ENCODE results near the gene PKP1.

The PKP1 gene

GRCh38 chr1:201260648-201261311 lies 22.5 kb upstream of the PKP1 start:
- H3K4me1 ChIP-seq, result no peaks in the 10 kb centered on the region
- no peaks in the 10 kb centered on the region for H3K36me3 ChIP-seq
- no peaks in the 10 kb centered on the region for H4K20me1 ChIP-seq
- H3K4me3 ChIP-seq, result no peak overlapping the region
- H3K4me2 ChIP-seq, result no peak overlapping the region
- H3K9me3 ChIP-seq, result no peaks in the 10 kb centered on the region
- H3K27ac ChIP-seq, result no peak overlapping the region
- H3K27me3 ChIP-seq, result peaks cover 7% of the 10 kb centered on the region
- H3K9ac ChIP-seq, result no peak overlapping the region
- TF ChIP-seq Cebpa-rat (IDR thresholded peaks at IDR 0.05), result no peak

- no peaks in the 10 kb centered on the region for H4K20me1 ChIP-seq
- no peak overlapping the region for H3K4me2 ChIP-seq
- no peak overlapping the region for H3K27ac ChIP-seq
- peaks cover 7% of the 10 kb centered on the region; the same call in 1 of the 2 replicates for H3K4me1 ChIP-seq
- no peak overlapping the region for H3K4me3 ChIP-seq
- H3K9me3 ChIP-seq, result no peaks in the 10 kb centered on the region
- H3K36me3 ChIP-seq, result no peaks in the 10 kb centered on the region
- no peak for TF ChIP-seq Cebpa-rat (IDR thresholded peaks at IDR 0.05)
- H3K27me3 ChIP-seq, result peaks cover 7% of the 10 kb centered on the region
- no peak overlapping the region for H3K9ac ChIP-seq
Measured at GRCh38 chr1:201261771-201262547, 21.3 kb upstream of the PKP1 start.

GRCh38 chr1:201262963-201263608 lies 20.2 kb upstream of the PKP1 start:
- H3K4me2 ChIP-seq, result no peak overlapping the region
- H3K9ac ChIP-seq, result no peak overlapping the region
- H3K4me1 ChIP-seq, result peaks cover 8% of the 10 kb centered on the region; the same call in 1 of the 2 replicates
- no peak for TF ChIP-seq Cebpa-rat (IDR thresholded peaks at IDR 0.05)
- H3K27ac ChIP-seq, result no peak overlapping the region
- H3K9me3 ChIP-seq, result no peaks in the 10 kb centered on the region
- no peak overlapping the region for H3K4me3 ChIP-seq
- no peaks in the 10 kb centered on the region for H3K36me3 ChIP-seq
- no peaks in the 10 kb centered on the region for H4K20me1 ChIP-seq
- peaks cover 7% of the 10 kb centered on the region for H3K27me3 ChIP-seq

- H3K27me3 ChIP-seq, result peaks cover 7% of the 10 kb centered on the region
- TF ChIP-seq Cebpa-rat (IDR thresholded peaks at IDR 0.05), result no peak
- no peak overlapping the region for H3K9ac ChIP-seq
- H3K4me2 ChIP-seq, result no peak overlapping the region
- H3K9me3 ChIP-seq, result no peaks in the 10 kb centered on the region
- no peaks in the 10 kb centered on the region for H3K36me3 ChIP-seq
- peaks cover 8% of the 10 kb centered on the region; the same call in 1 of the 2 replicates for H3K4me1 ChIP-seq
- H4K20me1 ChIP-seq, result no peaks in the 10 kb centered on the region
- H3K27ac ChIP-seq, result no peak overlapping the region
- H3K4me3 ChIP-seq, result no peak overlapping the region
Measured at GRCh38 chr1:201264072-201264471, 19.2 kb upstream of the PKP1 start.

- Histone ChIP-seq H3K9ac (no peak overlapping the region), H4K20me1 (no peaks in the 10 kb centered on the region), H3K4me2 (no peak overlapping the region), H3K4me1 (peaks cover 8% of the 10 kb centered on the region; the same call in 1 of the 2 replicates), H3K27me3 (peaks cover 6% of the 10 kb centered on the region), H3K4me3 (no peak overlapping the region), H3K36me3 (no peaks in the 10 kb centered on the region), H3K9me3 (no peaks in the 10 kb centered on the region), H3K27ac (no peak overlapping the region)
- no peak for TF ChIP-seq Cebpa-rat (IDR thresholded peaks at IDR 0.05)
Measured at GRCh38 chr1:201264554-201264953, 18.8 kb upstream of the PKP1 start.

- no peak for TF ChIP-seq Cebpa-rat (IDR thresholded peaks at IDR 0.05)
Measured at GRCh38 chr1:201265756-201266155, 17.6 kb upstream of the PKP1 start.

GRCh38 chr1:201266276-201266675 lies 17.0 kb upstream of the PKP1 start:
- no peaks in the 10 kb centered on the region for H4K20me1 ChIP-seq
- H3K27me3 ChIP-seq, result no peaks in the 10 kb centered on the region
- H3K27ac ChIP-seq, result no peak overlapping the region
- H3K36me3 ChIP-seq, result no peaks in the 10 kb centered on the region
- no peak overlapping the region for H3K9ac ChIP-seq
- no peak for TF ChIP-seq Cebpa-rat (IDR thresholded peaks at IDR 0.05)
- 0 out of 2 replicates have a peak overlapping the region, but pooled peaks have one; percentile 9 for H3K4me2 ChIP-seq
- no peaks in the 10 kb centered on the region for H3K9me3 ChIP-seq
- H3K4me3 ChIP-seq, result no peak overlapping the region
- peaks cover 8% of the 10 kb centered on the region; the same call in 1 of the 2 replicates for H3K4me1 ChIP-seq

More at GRCh38 chr1:201265756-201266155, 17.6 kb upstream of the PKP1 start:
- Histone ChIP-seq H3K4me3 (no peak overlapping the region), H3K9me3 (no peaks in the 10 kb centered on the region), H3K27ac (no peak overlapping the region), H3K9ac (no peak overlapping the region), H3K4me2 (no peak overlapping the region), H3K4me1 (peaks cover 8% of the 10 kb centered on the region; the same call in 1 of the 2 replicates), H4K20me1 (no peaks in the 10 kb centered on the region), H3K36me3 (no peaks in the 10 kb centered on the region), H3K27me3 (no peaks in the 10 kb centered on the region)

- Histone ChIP-seq H3K4me2 (0 out of 2 replicates have a peak overlapping the region, but pooled peaks have one; percentile 9), H4K20me1 (no peaks in the 10 kb centered on the region), H3K36me3 (no peaks in the 10 kb centered on the region), H3K27ac (no peak overlapping the region), H3K4me1 (peaks cover 8% of the 10 kb centered on the region; the same call in 1 of the 2 replicates), H3K9ac (no peak overlapping the region), H3K27me3 (no peaks in the 10 kb centered on the region), H3K9me3 (no peaks in the 10 kb centered on the region), H3K4me3 (no peak overlapping the region)
- TF ChIP-seq Cebpa-rat (IDR thresholded peaks at IDR 0.05), result no peak
Measured at GRCh38 chr1:201266774-201267173, 16.5 kb upstream of the PKP1 start.

- no peak overlapping the region for H3K4me3 ChIP-seq
- H3K27ac ChIP-seq, result no peak overlapping the region
- H4K20me1 ChIP-seq, result no peaks in the 10 kb centered on the region
- no peaks in the 10 kb centered on the region for H3K36me3 ChIP-seq
- no peaks in the 10 kb centered on the region for H3K27me3 ChIP-seq
- H3K4me1 ChIP-seq, result peaks cover 8% of the 10 kb centered on the region; the same call in 1 of the 2 replicates
- no peaks in the 10 kb centered on the region for H3K9me3 ChIP-seq
- H3K9ac ChIP-seq, result no peak overlapping the region
- no peak overlapping the region for H3K4me2 ChIP-seq
- no peak for TF ChIP-seq Cebpa-rat (IDR thresholded peaks at IDR 0.05)
Measured at GRCh38 chr1:201267481-201268229, 15.7 kb upstream of the PKP1 start.

Measured in BLaER1 (cell line).